RWPE2 (cell line): ENCODE measurements around the gene GRM4.

Experiments used
- ATAC-seq: fragments of 200-7000 bp; cut with Tn5 transposase; 3 replicates; pipeline ENCODE4 v1.9.1; 2021; ENCODE audit warnings: low read depth
- DNase-seq: peaks from one replicate; pipeline ENCODE4 v3.0.0-alpha.2; 2020; ENCODE audit warnings: low spot score
- H3K27ac ChIP-seq: fragments of 450-650 bp; 2 replicates; pipeline ENCODE4 v1.5.1; 2017; ENCODE audit warnings: mild to moderate bottlenecking; ENCODE audit not compliant: poor library complexity, severe bottlenecking
- H3K27me3 ChIP-seq: fragments of 250-450 bp; sonication (Bioruptor Pico); 2 replicates; pipeline ENCODE4 v1.5.1; 2021; ENCODE audit warnings: mild to moderate bottlenecking, moderate library complexity; ENCODE audit not compliant: insufficient read depth, poor library complexity, severe bottlenecking
- H3K36me3 ChIP-seq: fragments of 250-450 bp; sonication (Bioruptor Pico); 2 replicates; pipeline ENCODE4 v1.5.1; 2020; ENCODE audit warnings: low read depth, mild to moderate bottlenecking, moderate library complexity
- H3K4me1 ChIP-seq: fragments of 250-450 bp; sonication (Bioruptor Pico); 2 replicates; pipeline ENCODE4 v1.5.1; 2021; ENCODE audit warnings: mild to moderate bottlenecking, moderate library complexity; ENCODE audit not compliant: insufficient read depth, poor library complexity, severe bottlenecking
- H3K4me3 ChIP-seq: fragments of 250-450 bp; sonication (Bioruptor Pico); 2 replicates; pipeline ENCODE4 v1.5.1; 2021; ENCODE audit warnings: mild to moderate bottlenecking, moderate library complexity; ENCODE audit not compliant: severe bottlenecking
- H3K9me3 ChIP-seq: fragments of 250-450 bp; sonication (Bioruptor Pico); 2 replicates; pipeline ENCODE4 v1.5.1; 2021; ENCODE audit warnings: mild to moderate bottlenecking, moderate library complexity; ENCODE audit not compliant: severe bottlenecking
- CTCF ChIP-seq: fragments of 450-650 bp; IDR thresholded peaks from one replicate; pipeline ENCODE4 v1.5.1; 2017; ENCODE audit warnings: mild to moderate bottlenecking, moderate library complexity; ENCODE audit not compliant: poor library complexity, severe bottlenecking

The GRM4 gene

GRCh38 chr6:34130862-34131261 lies 15.0 kb downstream of the GRM4 start:
- DNase-seq = no peak
- Histone ChIP-seq H3K4me1 (no peaks in the 10 kb centered on the region), H3K27ac (no peak overlapping the region), H3K9me3 (no peaks in the 10 kb centered on the region), H3K4me3 (no peak overlapping the region), H3K36me3 (no peaks in the 10 kb centered on the region), H3K27me3 (no peaks in the 10 kb centered on the region)
- TF ChIP-seq CTCF = no peak
- no peak for ATAC-seq

GRCh38 chr6:34129753-34130152 lies 16.1 kb downstream of the GRM4 start:
- no peak for DNase-seq
- no peak for ATAC-seq
- Histone ChIP-seq H3K36me3 (no peaks in the 10 kb centered on the region), H3K4me1 (no peaks in the 10 kb centered on the region), H3K9me3 (no peaks in the 10 kb centered on the region), H3K4me3 (no peak overlapping the region), H3K27me3 (no peaks in the 10 kb centered on the region), H3K27ac (no peak overlapping the region)
- no peak for TF ChIP-seq CTCF

GRCh38 chr6:34128045-34128444 lies 17.8 kb downstream of the GRM4 start:
- H3K27ac ChIP-seq = no peak overlapping the region
- H3K36me3 ChIP-seq = no peaks in the 10 kb centered on the region
- no peaks in the 10 kb centered on the region for H3K4me1 ChIP-seq
- H3K9me3 ChIP-seq = no peaks in the 10 kb centered on the region
- DNase-seq (no peak), ATAC-seq (no peak)
- no peak for TF ChIP-seq CTCF
- no peaks in the 10 kb centered on the region for H3K27me3 ChIP-seq
- H3K4me3 ChIP-seq = no peak overlapping the region

- no peak for TF ChIP-seq CTCF
- H3K36me3 ChIP-seq = no peaks in the 10 kb centered on the region
- no peak overlapping the region for H3K27ac ChIP-seq
- H3K4me3 ChIP-seq = no peak overlapping the region
- H3K27me3 ChIP-seq = no peaks in the 10 kb centered on the region
- H3K4me1 ChIP-seq = no peaks in the 10 kb centered on the region
- DNase-seq (no peak), ATAC-seq (no peak)
- no peaks in the 10 kb centered on the region for H3K9me3 ChIP-seq
Measured at GRCh38 chr6:34126419-34126818, 19.5 kb downstream of the GRM4 start.

- Histone ChIP-seq H3K27ac (no peak overlapping the region), H3K4me3 (no peak overlapping the region), H3K4me1 (no peaks in the 10 kb centered on the region), H3K36me3 (no peaks in the 10 kb centered on the region), H3K9me3 (no peaks in the 10 kb centered on the region), H3K27me3 (no peaks in the 10 kb centered on the region)
- no peak for ATAC-seq
- no peak for TF ChIP-seq CTCF
- DNase-seq = no peak
Measured at GRCh38 chr6:34125939-34126338, 19.9 kb downstream of the GRM4 start.
